Mesenchymal stem cell (in vitro differentiated cells and primary cell): Measurements from ENCODE around the gene TRPT1.
A peak's percentile ranks its signal among the peaks of the same experiment; 100 is the strongest.

Experiments
- DNase-seq: peaks from one replicate; pipeline ENCODE4 v3.0.0-alpha.2; 2013
- H2AFZ ChIP-seq: one replicate; pipeline ENCODE4 v1.6.1; 2013; ENCODE audit warnings: low read depth, mild to moderate bottlenecking, control low read depth, inconsistent platforms, low read length, moderate library complexity
- H2AK5ac ChIP-seq: 2 replicates; pipeline ENCODE4 v1.6.1; 2013; ENCODE audit warnings: low read length, moderate library complexity, mild to moderate bottlenecking, inconsistent platforms; ENCODE audit not compliant: severe bottlenecking
- H2BK120ac ChIP-seq: one replicate; pipeline ENCODE4 v1.6.1; 2013; ENCODE audit warnings: low read depth, mild to moderate bottlenecking, inconsistent platforms, low read length, moderate library complexity
- H2BK12ac ChIP-seq, 2 experiments: one replicate each; pipeline ENCODE4 v1.6.1; 2013; ENCODE audit warnings: inconsistent platforms in 2 of 2, low read length in 2 of 2, mild to moderate bottlenecking in 2 of 2, moderate library complexity in 2 of 2, control low read depth in 1 of 2
- H2BK15ac ChIP-seq: one replicate; pipeline ENCODE4 v1.6.1; 2013; ENCODE audit warnings: mild to moderate bottlenecking, low read depth, inconsistent platforms; ENCODE audit not compliant: poor library complexity, severe bottlenecking
- H2BK5ac ChIP-seq: 2 replicates; pipeline ENCODE4 v1.6.1; 2013; ENCODE audit warnings: low read depth, mild to moderate bottlenecking, low read length, control low read depth, inconsistent platforms; ENCODE audit not compliant: poor library complexity, severe bottlenecking
- H3K14ac ChIP-seq, 2 experiments: one replicate each; pipeline ENCODE4 v1.6.1; 2013; ENCODE audit warnings: inconsistent platforms in 2 of 2, low read length in 2 of 2, control low read depth in 1 of 2, mild to moderate bottlenecking in 1 of 2, moderate library complexity in 1 of 2
- H3K18ac ChIP-seq, 2 experiments: one replicate each; pipeline ENCODE4 v1.6.1; 2013; ENCODE audit warnings: inconsistent platforms in 2 of 2, low read length in 2 of 2, control low read depth in 1 of 2, low read depth in 1 of 2, mild to moderate bottlenecking in 1 of 2
- H3K23ac ChIP-seq, 2 experiments: one replicate each; pipeline ENCODE4 v1.6.1; 2013; ENCODE audit warnings: inconsistent platforms in 2 of 2, low read length in 2 of 2, mild to moderate bottlenecking in 2 of 2, moderate library complexity in 2 of 2, control low read depth in 1 of 2
- H3K27ac ChIP-seq: 2 replicates; pipeline ENCODE4 v1.5.1; 2013; ENCODE audit warnings: mild to moderate bottlenecking, moderate library complexity, low read length, control low read depth, inconsistent platforms; ENCODE audit not compliant: poor library complexity, severe bottlenecking
- H3K27me3 ChIP-seq, 2 experiments: 2 replicates each; pipeline versions ENCODE4 v1.6.1 to v1.7.0; 2013; ENCODE audit warnings: low read length in 2 of 2, mild to moderate bottlenecking in 2 of 2, moderate library complexity in 2 of 2, control low read depth in 1 of 2, inconsistent platforms in 1 of 2; ENCODE audit not compliant: control insufficient read depth in 1 of 2, insufficient read depth in 1 of 2
- H3K36me3 ChIP-seq, 2 experiments: 2 replicates each; pipeline versions ENCODE4 v1.6.1 to v1.7.0; 2013; ENCODE audit warnings: low read length in 2 of 2, control low read depth in 1 of 2, inconsistent platforms in 1 of 2, low read depth in 1 of 2, mild to moderate bottlenecking in 1 of 2; ENCODE audit not compliant: insufficient read depth in 2 of 2, control insufficient read depth in 1 of 2
- H3K4ac ChIP-seq, 2 experiments: one replicate each; pipeline ENCODE4 v1.6.1; 2013; ENCODE audit warnings: inconsistent platforms in 2 of 2, low read length in 2 of 2, mild to moderate bottlenecking in 2 of 2, moderate library complexity in 2 of 2, control low read depth in 1 of 2, low read depth in 1 of 2
- H3K4me1 ChIP-seq: 2 replicates; pipeline ENCODE4 v1.6.1; 2013; ENCODE audit warnings: low read depth, low read length, control low read depth; ENCODE audit not compliant: control insufficient read depth, insufficient read depth
- H3K4me2 ChIP-seq: 2 replicates; pipeline ENCODE4 v1.6.1; 2013; ENCODE audit warnings: low read length, mild to moderate bottlenecking, inconsistent platforms; ENCODE audit not compliant: poor library complexity, severe bottlenecking
- H3K4me3 ChIP-seq, 2 experiments: 2 replicates each; pipeline versions ENCODE4 v1.5.1 to v1.7.0; 2013; ENCODE audit warnings: low read length in 2 of 2, mild to moderate bottlenecking in 2 of 2, control low read depth in 1 of 2, low read depth in 1 of 2; ENCODE audit not compliant: insufficient read depth in 1 of 2
- H3K79me1 ChIP-seq: replicated peaks from 2 replicates; pipeline ENCODE4 v1.6.1; 2013; ENCODE audit warnings: mild to moderate bottlenecking, control low read depth, low read length, inconsistent platforms; ENCODE audit not compliant: poor library complexity, severe bottlenecking
- H3K9ac ChIP-seq: 2 replicates; pipeline ENCODE4 v1.7.0; 2013; ENCODE audit warnings: mild to moderate bottlenecking, low read length, moderate library complexity
- H3K9me3 ChIP-seq: 2 replicates; pipeline ENCODE4 v1.7.0; 2013; ENCODE audit warnings: mild to moderate bottlenecking, low read length; ENCODE audit not compliant: control insufficient read depth
- H4K8ac ChIP-seq: one replicate; pipeline ENCODE4 v1.6.1; 2013; ENCODE audit warnings: inconsistent platforms, mild to moderate bottlenecking, low read length, moderate library complexity
- H4K91ac ChIP-seq: one replicate; pipeline ENCODE4 v1.6.1; 2013; ENCODE audit warnings: mild to moderate bottlenecking, low read length, inconsistent platforms
- WGBS: methylation state at CpG from one replicate; pipeline ENCODE4 v1.1.7; 2013; ENCODE audit warnings: mixed read lengths; 5-methylcytosine and 5-hydroxymethylcytosine counted together

Gene TRPT1

DNA sequence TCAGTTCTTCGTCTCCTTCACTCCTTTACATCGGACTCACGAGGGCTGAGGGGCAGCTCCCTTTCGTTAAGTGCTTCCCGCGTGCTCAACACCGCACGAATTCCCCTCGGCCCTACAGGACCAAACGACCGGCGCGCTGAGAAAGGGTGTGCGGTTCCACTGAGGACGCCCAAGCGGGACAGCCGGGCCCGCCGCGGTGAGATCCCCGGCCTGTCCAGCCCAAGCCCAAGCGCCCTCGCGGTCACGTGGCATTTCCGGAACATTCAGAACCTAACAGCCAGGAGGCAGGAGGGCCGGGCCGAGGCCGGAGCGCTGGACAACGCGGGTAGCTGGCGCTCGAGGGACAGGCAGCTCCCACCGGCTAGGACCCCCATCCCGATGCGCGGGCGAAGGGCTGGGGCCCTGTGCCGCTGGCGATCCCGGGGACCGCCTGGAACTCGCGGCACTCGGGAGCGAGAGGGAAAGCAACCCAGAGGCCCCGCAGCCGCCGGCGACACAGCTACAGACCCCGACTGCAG lies 40.8 kb downstream of the TRPT1 start:
- H3K36me3 ChIP-seq, result peaks cover 4 to 7% of the 10 kb centered on the region in 2 experiments

DNA sequence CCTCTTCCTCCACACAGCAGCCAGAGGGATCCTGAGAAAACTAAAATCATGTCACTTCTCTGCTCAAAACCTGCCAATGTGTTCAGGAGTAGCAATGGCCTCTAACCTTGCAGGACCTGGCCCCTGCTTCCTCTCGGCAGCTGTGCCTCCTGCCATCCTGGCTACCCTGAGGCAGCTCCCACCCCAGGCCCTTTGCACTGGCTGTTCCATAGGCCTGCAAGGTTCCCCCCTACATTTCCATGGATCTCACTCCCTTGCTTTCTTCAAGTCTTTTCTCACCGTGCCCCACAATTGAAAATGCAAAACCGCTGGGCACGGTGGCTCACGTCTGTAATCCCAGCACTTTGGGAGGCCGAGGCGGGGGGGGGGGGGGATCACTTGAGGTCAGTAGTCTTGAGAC lies 42.1 kb downstream of the TRPT1 start:
- no peak overlapping the region for H3K4me2 ChIP-seq
- H3K27ac ChIP-seq, result no peak overlapping the region
- no peak overlapping the region for H2AFZ ChIP-seq
- H3K9ac ChIP-seq, result peak overlapping the region; percentile 1
- 92% methylated on average over 7 of the region's 7 CpGs for WGBS
- H3K4ac ChIP-seq, result no peak overlapping the region
- H3K9me3 ChIP-seq, result no peaks in the 10 kb centered on the region
- H3K4me3 ChIP-seq, result peak overlapping the region in 1 of 2 experiments; percentile 94
- H3K18ac ChIP-seq, result no peak overlapping the region
- H2BK120ac ChIP-seq, result no peak overlapping the region
- H2BK15ac ChIP-seq, result no peak overlapping the region
- H2BK5ac ChIP-seq, result no peak overlapping the region
- peaks cover 22% of the 10 kb centered on the region for H3K4me1 ChIP-seq
- peaks cover 0 to 12% of the 10 kb centered on the region in 2 experiments for H3K36me3 ChIP-seq
- H3K79me1 ChIP-seq, result peaks cover 14% of the 10 kb centered on the region
- no peak overlapping the region for H2AK5ac ChIP-seq
- no peak overlapping the region for H2BK12ac ChIP-seq
- H3K23ac ChIP-seq, result no peak overlapping the region
- no peak overlapping the region for H4K8ac ChIP-seq
- no peaks in the 10 kb centered on the region for H3K27me3 ChIP-seq
- H3K14ac ChIP-seq, result no peak overlapping the region
- DNase-seq, result no peak
- H4K91ac ChIP-seq, result no peak overlapping the region

More for the DNA sequence above, 40.8 kb downstream of the TRPT1 start:
- peak overlapping the region in 1 of 2 experiments; percentile 92 for H3K23ac ChIP-seq
- WGBS, result under 1% methylated on average over 52 of the region's 52 CpGs
- peaks cover 14% of the 10 kb centered on the region for H3K79me1 ChIP-seq
- H4K8ac ChIP-seq, result peak overlapping the region; percentile 93
- peak; percentile 94 for DNase-seq
- H2BK15ac ChIP-seq, result no peak overlapping the region
- peak overlapping the region; percentile 68 for H2BK5ac ChIP-seq
- H3K14ac ChIP-seq, result peak overlapping the region in 1 of 2 experiments; percentile 93
- H3K4ac ChIP-seq, result peak overlapping the region; percentile 55 to 90
- H2BK12ac ChIP-seq, result peak overlapping the region; percentile 37 to 44
- no peaks in the 10 kb centered on the region for H3K9me3 ChIP-seq
- peak overlapping the region; percentile 93 for H3K27ac ChIP-seq
- H2BK120ac ChIP-seq, result no peak overlapping the region
- H3K18ac ChIP-seq, result peak overlapping the region; percentile 91 to 98
- H3K27me3 ChIP-seq, result no peaks in the 10 kb centered on the region
- H3K4me1 ChIP-seq, result peaks cover 22% of the 10 kb centered on the region
- peak overlapping the region; percentile 29 for H2AFZ ChIP-seq
- H2AK5ac ChIP-seq, result peak overlapping the region; percentile 43
- H3K4me2 ChIP-seq, result peak overlapping the region; percentile 87
- H3K4me3 ChIP-seq, result peak overlapping the region; percentile 71 to 94
- peak overlapping the region; percentile 94 for H4K91ac ChIP-seq
- H3K9ac ChIP-seq, result peak overlapping the region; percentile 95

DNA sequence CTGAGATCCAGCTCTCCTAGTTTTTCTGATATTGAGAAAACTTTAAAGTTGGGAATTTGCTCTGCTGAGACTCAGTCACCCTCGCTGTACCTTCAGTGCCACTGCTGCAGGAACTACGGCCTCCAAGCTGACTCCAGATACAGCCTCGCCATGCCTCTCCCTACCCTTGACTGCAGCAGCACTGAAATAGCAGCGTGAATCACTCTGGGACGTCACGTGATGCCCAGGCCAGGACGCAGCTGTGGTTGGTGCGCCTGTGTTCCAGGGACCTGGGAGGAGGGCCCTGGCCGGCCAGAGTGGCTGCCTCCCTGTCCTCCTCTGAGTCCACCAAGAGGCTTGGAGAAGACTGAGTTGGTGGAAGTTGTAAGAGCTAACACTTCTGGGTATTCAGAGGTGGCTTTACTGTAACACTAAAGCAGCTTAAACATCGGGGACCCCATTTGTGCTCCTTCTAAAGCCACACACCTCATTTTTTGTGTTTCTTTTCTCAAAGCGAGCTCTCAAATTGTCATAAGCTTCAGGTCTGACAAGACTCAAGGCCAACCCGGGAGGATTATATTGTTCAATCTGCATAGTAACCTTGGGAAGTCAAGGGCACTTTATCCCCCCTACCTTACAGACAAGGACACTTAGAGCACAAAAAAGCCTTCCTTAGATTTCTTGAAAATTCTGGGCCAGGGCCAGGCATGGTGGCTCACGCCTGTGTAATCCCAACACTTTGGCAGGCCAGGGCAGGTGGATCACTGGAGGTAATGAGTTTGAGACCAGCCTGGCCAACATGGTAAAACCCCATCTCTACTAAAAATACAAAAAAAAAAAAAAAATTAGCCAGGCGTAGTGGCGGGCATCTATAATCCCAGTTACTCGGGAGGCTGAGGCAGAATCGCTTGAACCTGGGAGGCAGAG lies 44.2 kb downstream of the TRPT1 start:
- no peak overlapping the region for H2BK5ac ChIP-seq
- no peak overlapping the region for H3K14ac ChIP-seq
- H3K27me3 ChIP-seq, result no peaks in the 10 kb centered on the region
- no peak overlapping the region for H2BK15ac ChIP-seq
- H2BK12ac ChIP-seq, result peak overlapping the region in 1 of 2 experiments; percentile 31
- H4K91ac ChIP-seq, result no peak overlapping the region
- H2BK120ac ChIP-seq, result no peak overlapping the region
- WGBS, result 46% methylated on average over 16 of the region's 17 CpGs
- H3K27ac ChIP-seq, result peak overlapping the region; percentile 72
- H3K4me2 ChIP-seq, result peak overlapping the region; percentile 29
- H2AFZ ChIP-seq, result no peak overlapping the region
- DNase-seq, result peak; percentile 96
- H3K79me1 ChIP-seq, result peaks cover 14% of the 10 kb centered on the region
- H2AK5ac ChIP-seq, result no peak overlapping the region
- H3K9me3 ChIP-seq, result no peaks in the 10 kb centered on the region
- peaks cover 18% of the 10 kb centered on the region for H3K4me1 ChIP-seq
- H3K18ac ChIP-seq, result peak overlapping the region; percentile 59 to 70
- H3K4me3 ChIP-seq, result peak overlapping the region in 1 of 2 experiments; percentile 71
- H3K36me3 ChIP-seq, result peaks cover 0 to 10% of the 10 kb centered on the region in 2 experiments
- H3K4ac ChIP-seq, result peak overlapping the region in 1 of 2 experiments; percentile 59
- H3K9ac ChIP-seq, result peak overlapping the region; percentile 83
- no peak overlapping the region for H3K23ac ChIP-seq
- H4K8ac ChIP-seq, result peak overlapping the region; percentile 81

DNA sequence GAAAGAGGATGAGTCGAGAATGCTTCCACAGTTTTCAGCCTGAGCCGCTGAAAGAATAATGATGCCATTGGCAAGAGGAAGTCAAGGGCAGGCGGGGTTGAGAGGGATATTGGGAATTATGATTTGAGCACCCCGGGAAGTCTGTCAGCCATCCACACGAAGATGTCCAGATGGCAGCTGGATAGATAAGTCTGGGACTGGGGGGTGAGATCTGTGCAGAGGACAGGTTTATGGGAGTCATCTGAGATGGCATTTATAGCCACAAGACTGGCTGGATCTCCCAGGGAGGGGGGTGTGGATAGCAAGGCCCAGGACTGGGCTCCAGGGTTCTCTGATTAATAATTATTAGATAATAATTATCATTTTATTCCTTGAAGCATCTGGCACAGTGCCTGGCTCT lies 45.1 kb downstream of the TRPT1 start:
- no peak overlapping the region for H3K18ac ChIP-seq
- H3K27me3 ChIP-seq, result no peaks in the 10 kb centered on the region
- no peak overlapping the region for H2BK15ac ChIP-seq
- no peak overlapping the region for H4K91ac ChIP-seq
- WGBS, result 71% methylated on average over 5 of the region's 5 CpGs
- no peak overlapping the region for H3K23ac ChIP-seq
- no peak overlapping the region for H2BK120ac ChIP-seq
- H2AK5ac ChIP-seq, result no peak overlapping the region
- peak overlapping the region; percentile 83 for H3K9ac ChIP-seq
- H4K8ac ChIP-seq, result no peak overlapping the region
- H3K27ac ChIP-seq, result no peak overlapping the region
- no peak overlapping the region for H3K4ac ChIP-seq
- no peak overlapping the region for H3K4me2 ChIP-seq
- no peak overlapping the region for H2AFZ ChIP-seq
- no peak overlapping the region for H3K14ac ChIP-seq
- H2BK12ac ChIP-seq, result peak overlapping the region in 1 of 2 experiments; percentile 49
- peak; percentile 18 for DNase-seq
- peaks cover 18% of the 10 kb centered on the region for H3K4me1 ChIP-seq
- peaks cover 0 to 10% of the 10 kb centered on the region in 2 experiments for H3K36me3 ChIP-seq
- peaks cover 14% of the 10 kb centered on the region for H3K79me1 ChIP-seq
- H2BK5ac ChIP-seq, result no peak overlapping the region
- peak overlapping the region in 1 of 2 experiments; percentile 71 for H3K4me3 ChIP-seq
- no peaks in the 10 kb centered on the region for H3K9me3 ChIP-seq
